NCI-H524 treated with DMSO at 0.1 percent for 48 hours (cell line): ENCODE measurements around the gene ATXN2.
"Not testable (repeated sequence)": the region's sequence is repeated elsewhere in the genome, so short reads cannot be mapped to it uniquely, and the experiment has no call there.

ENCODE experiments used
- DNase-seq: peaks from one replicate; lab custom pipeline; 2025; lab: John Stamatoyannopoulos, UW

The ATXN2 gene

GRCh38 chr12:111598637-111599452 lies at the start of gene ATXN2:
Gene ATXN2, minus strand, starts transcription at chr12:111599315. Its CDS starts 281 bp downstream, at chr12:111599034.
- no peak for DNase-seq

DNA sequence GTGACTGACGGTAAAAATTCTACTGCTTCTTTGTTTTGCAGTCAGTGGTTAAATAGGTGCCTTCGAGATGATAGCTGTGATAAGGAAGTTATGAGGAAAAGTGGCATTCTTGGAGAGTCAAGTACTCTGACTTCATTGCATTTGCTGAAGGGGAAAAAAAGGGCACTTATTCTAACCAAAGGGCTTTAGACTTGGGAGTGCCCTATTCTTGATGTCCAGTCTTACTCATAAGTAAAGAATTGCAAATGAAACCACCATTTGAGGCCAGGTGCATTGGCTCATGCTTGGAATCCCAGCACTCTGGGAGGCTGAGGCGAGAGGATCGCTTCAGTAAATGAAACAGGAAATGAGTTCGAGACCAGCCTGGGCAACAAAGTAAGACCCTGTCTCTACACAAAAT lies 46.3 kb upstream of the ATXN2 start:
- no peak for DNase-seq

- no peak for DNase-seq
These were observed 44.3 kb upstream of the ATXN2 start for GRCh38 chr12:111643427-111643826.

- no peak for DNase-seq
These were observed 43.7 kb upstream of the ATXN2 start for GRCh38 chr12:111642681-111643426.

DNA sequence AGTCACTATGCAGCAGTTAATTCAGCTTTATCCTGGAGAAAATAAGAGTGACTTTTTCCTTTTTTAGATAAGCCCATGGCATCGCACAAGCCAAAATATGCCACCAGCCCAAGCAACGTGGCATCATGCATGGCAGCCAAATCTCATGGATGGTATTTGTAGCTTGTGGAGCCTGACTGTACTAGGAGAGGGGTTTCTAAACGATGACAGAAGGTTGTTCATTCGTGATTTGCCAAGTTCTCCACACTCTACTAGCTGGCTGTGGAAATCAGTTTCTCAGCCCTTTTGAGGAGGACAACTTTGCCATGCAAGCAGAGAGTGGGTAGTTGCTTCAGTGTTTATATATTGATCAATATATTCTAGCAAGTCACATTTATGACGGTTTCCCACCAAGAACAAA lies 41.4 kb upstream of the ATXN2 start:
- no peak for DNase-seq

- no peak for DNase-seq
These were observed 39.4 kb upstream of the ATXN2 start for GRCh38 chr12:111638556-111638955.

- DNase-seq, result no peak
These were observed 37.3 kb upstream of the ATXN2 start for GRCh38 chr12:111636209-111636945.

- no peak for DNase-seq
These were observed 36.4 kb upstream of the ATXN2 start for GRCh38 chr12:111635524-111635923.

DNA sequence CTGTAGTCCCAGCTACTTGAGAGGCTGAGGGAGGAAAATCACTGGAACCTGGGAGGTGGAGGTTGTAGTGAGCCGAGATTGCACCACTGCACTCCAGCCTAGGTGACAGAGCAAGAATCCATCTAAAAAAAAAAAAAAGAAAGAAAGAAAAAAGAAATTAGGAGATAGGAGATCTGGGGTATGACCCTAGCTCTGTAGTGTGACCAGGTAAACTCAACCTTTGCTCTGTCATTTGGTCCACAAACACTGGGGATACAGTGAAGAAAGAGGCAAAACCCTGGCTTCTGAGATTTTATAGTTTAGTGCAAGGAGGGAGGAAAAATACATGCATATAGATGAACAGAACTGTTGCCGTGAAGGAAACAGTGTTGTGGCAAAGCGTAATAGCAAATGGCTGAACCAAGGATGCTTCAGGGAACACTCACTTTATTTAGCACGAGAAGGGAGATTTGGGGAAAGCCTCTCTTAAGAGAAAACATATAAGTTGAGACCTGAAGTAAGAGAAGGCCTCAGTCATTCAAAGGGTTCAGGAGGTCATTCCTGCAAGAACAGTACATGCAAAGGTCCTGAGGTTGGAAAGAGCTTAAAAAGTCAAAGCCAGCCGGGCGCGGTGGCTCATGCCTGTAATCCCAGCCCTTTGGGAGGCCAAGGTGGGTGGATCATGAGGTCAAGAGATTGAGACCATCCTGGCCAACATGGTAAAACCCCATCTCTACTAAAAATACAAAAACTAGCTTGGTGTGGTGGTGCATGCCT lies 29.6 kb upstream of the ATXN2 start:
- no peak for DNase-seq

- DNase-seq, result no peak
These were observed 27.1 kb upstream of the ATXN2 start for GRCh38 chr12:111626230-111626629.

DNA sequence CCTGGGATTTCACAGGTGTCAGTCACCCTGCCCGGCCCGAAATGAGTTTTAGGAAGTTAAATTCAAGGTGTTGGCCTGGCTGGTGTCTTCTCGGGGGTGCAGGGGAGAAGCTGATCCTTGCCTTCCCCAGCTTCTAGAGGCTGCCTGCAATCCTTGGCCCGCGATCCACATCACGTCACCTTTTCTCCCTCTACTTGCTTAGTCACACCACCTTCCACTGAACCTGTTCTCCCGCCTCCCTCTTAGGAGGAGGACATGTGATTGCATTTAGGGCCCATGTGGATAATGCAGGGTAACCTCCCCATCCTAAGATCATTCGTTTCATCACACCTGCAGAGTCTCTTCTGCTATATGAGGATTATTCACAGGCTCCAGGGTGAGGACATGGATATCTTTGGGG lies 25.4 kb upstream of the ATXN2 start:
- DNase-seq, result no peak

GRCh38 chr12:111617841-111618240 lies 18.7 kb upstream of the ATXN2 start:
- not testable (repeated sequence) for DNase-seq

GRCh38 chr12:111616177-111616623 lies 17.1 kb upstream of the ATXN2 start:
- DNase-seq, result no peak

GRCh38 chr12:111607239-111607638 lies 8.1 kb upstream of the ATXN2 start:
- no peak for DNase-seq

DNA sequence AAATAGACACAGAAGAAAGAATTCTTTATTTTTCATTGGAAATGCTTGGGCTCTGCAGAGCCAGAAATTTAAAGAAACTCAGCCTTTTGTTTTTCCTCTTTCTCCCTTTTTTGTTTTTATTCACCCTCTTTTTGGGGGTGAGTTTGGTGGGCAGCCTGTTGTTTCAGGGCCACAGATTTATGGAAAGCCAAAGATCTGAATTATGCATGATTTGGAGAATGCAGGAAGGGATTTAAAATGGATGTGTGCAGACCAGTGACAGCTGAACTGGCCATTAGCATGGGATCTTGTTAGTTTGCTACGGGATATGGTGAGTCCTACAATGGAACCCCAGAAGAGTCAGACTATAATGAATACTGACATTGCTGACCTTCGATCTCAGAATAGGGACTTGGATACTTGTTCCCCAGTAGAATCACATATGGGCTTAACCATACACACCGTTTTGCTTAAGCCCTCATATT lies 7.7 kb upstream of the ATXN2 start:
- DNase-seq, result no peak

DNA sequence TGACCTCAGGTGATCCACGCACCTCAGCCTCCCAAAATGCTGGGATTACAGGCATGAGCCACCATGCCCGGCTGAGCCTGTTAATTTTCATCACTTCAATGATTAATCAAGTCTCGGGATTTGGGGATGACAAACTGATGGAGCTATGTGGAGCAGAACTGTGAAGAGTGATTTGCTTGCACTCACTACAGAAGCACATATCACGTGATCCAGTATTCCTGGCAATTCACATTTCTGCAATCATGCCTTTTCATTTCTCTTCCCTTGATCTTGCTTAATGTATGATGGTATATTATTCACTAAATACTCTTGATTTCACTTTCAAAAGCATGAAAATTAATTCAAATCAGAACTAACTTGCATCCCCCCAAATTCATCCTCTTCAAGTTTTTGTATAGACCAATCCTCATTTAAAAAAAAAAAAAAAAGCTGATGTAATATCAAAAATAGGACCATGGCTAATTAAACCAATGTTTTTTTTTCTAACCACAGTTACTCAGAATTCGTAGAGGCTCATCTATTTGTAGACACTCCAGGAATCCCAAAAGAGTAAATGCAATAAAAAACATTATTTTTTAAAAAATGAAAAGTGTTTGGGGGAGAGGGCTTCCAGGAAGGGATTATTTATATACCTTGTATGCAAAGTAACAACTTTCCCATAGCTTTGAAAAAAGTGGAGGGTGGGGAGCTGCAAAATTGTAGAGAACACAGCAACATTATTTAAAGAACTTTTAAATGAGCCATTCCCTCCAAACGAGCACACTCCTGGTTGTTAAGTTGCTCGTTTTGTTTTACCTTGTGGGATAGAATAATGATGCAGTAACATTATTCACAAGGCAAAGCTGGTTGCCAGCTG lies 7.0 kb upstream of the ATXN2 start:
- DNase-seq, result no peak

DNA sequence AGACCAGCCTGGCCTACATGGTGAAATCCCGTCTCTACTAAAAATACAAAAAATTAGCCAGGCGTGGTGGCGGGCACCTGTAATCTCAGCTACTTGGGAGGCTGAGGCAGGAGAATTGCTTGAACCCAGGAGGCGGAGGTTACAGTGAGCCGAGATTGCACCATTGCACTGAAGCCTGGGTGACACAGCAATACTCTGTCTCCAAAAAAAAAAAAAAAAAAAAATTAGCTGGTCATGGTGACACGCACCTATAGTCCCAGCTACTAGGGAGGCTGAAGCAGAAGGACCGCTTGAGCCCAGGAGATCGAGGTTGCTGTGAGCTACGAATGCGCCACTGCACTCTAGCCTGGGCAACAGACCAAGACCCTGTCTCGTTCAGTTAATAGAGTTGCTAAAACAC lies 3.7 kb upstream of the ATXN2 start:
- not testable (repeated sequence) for DNase-seq

DNA sequence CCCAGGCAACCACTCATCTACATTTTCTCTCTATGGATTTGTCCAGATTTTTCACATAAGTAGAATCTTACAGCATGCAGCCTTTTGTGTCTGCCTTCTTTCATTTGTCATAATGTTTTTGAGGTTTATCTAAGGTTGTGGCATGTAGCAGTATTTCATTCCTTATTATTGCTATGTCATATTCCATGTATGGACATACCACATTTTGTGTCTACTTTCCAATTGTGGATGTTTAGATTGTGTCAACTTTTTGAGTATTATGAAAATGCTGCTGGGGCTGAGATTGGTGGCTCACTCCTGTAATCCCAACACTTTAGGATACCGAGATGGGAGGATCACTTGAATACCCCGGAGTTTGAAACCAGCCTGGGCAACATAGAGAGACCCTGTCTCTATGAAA lies 3.2 kb upstream of the ATXN2 start:
- no peak for DNase-seq

DNA sequence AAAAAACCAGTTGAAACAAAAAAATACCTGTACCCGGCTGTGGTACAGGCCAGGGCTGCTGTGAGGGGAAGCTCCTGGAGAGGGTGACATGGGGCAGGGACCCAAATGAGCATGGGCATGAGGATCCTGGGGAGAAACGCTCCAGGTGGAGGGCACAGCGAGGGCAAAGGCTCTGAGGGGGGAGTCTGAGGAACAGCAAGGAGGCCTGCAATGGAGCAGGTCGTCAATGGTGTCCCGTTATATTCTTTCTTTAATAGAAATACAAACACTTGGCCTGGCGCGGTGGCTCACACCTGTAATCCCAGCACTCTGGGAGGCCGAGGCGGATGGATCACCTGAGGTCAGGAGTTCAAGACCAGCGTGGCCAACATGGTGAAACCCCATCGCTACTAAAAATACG lies 1.9 kb upstream of the ATXN2 start:
- not testable (repeated sequence) for DNase-seq

- no peak for DNase-seq
These were observed 1.1 kb upstream of the ATXN2 start for GRCh38 chr12:111600205-111600642.
